GM10266 (cell line): ENCODE data around the gene EDN3.

ENCODE experiments used
- DNase-seq: peaks from one replicate; pipeline ENCODE4 v3.0.0; 2012; ENCODE audit errors: extremely low spot score
- CTCF ChIP-seq: IDR thresholded peaks from 2 replicates; pipeline ENCODE4 v1.5.1; 2012; ENCODE audit warnings: mild to moderate bottlenecking, low read depth; ENCODE audit not compliant: control insufficient read depth, insufficient read depth; ENCODE audit errors: missing control alignments

The EDN3 gene

GRCh38 chr20:59308493-59309201, 8.2 kb downstream of the EDN3 start:
- TF ChIP-seq CTCF, result no peak
- no peak for DNase-seq

DNA sequence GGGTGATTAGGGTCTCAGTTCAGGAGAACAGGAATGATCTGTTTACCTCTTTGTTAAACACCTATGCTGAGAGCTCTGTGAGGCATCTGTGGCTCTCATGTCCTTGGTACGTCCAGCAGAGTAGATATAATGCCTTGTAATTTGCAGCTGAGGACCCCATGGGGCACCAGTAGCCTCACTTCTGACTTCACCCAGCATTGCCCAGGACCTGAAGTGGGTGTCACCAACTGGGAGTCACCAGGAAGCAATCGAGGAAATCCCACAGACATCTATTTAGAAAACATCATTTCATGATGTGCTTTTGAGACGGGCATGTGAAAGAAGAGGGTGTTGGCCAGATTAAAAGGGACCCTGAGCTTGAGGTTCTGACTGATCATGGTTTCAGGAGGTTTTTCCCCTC, 8.8 kb downstream of the EDN3 start:
- no peak for DNase-seq
- TF ChIP-seq CTCF, result no peak

DNA sequence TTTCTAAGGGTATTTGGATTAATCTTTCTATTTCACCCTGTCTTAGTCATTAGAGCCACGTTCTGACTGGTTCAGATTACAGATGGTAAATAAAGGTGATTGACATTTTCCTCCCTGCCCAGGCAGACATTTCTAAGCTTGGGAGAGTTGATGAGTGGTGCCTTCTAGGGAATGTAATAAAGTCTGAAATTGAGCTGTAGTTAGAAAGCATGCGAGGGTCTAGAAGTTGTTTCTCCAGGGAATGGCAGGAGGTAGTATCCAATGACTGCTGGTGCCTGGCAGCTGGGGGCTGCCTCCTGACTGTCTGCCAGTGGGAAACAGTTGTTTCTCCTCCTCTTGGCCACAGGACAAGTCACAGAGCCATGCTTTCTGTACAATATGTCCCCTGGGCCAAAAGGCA, 14.6 kb downstream of the EDN3 start:
- no peak for TF ChIP-seq CTCF
- DNase-seq, result no peak

DNA sequence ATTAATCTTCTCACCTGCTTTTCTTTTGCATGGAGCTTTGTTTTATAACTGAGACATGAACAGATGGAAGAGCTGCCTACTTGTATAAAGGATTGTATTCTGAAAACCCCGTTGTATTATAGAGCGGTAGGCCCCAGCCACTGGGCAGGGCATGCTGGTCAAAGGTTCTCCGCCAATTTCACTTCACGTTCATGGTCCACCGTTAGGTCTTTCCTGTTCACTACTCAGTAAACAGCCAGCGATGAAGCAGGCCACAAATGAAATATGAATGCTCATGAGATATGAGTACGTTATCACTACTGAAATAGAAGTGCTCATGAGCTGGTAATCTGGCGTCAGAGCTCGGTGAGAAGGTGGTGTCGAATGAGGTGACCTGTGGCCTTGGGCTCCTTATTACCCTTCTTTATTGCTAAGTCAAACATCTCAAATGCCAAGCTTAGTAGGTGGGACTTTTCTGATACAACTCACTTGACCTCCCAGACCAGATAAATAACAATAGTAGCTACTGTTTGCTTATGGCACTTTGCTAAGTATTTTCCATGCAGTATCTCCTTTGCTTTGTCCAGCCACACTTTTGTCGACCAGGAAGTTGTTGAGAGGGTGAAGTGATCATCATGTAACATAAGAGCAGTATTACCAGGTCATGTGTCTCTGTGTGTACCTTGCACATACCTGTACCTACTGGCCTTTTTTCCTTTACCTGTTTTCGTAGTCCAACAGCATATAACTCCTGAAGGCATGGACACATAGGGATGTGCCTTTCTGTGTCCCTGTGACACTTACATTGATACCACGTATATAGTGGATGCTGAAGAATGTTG, 16.7 kb downstream of the EDN3 start:
- DNase-seq, result no peak
- TF ChIP-seq CTCF, result no peak

DNA sequence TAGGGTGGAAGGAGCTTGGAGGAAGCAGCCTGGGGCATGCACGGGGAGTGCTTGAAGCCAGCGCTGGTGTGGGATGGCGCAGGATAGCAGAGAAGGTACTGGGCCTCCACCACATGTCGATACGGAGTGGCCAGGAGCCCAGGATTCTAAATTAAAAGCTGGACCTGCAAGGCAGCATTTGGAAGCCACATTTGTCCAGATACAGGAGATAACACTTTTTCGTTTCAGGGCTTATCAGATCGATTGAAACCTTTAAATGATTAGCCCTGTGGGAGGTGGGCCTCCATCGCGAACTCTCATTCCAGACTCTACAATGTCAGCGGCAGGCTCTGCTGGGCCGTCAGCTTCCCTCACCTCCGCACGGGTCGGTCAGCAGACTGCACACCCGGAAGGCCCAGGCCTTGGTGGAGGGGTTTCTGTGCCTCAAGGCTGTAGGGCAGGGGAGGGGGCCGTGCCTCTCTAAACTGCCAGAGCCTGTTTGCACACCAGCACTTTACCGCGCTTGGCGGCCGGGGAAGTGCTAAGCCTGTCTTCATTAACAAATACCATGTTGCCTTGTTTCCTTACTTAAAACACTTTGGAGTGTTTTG, 17.9 kb downstream of the EDN3 start:
- no peak for DNase-seq
- no peak for TF ChIP-seq CTCF

DNA sequence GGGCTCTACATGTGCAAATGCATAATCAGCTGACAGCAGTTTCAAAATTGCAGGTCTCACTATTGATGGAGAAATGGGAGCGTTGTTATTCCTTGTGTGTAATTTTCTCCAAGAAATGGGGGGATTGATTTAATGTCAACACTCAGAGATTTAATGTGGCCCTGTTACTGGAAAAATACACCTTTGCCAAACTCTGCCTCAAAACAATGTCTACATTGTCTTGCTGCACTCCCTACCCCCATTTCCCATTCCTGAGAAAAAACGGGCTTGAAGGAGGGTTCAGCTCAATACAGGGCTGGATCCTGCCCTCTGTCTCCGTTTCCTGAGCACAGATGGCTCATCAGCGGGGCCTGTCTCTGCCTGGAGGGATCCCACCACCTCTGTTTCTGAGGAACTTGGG, 18.4 kb downstream of the EDN3 start:
- no peak for DNase-seq
- no peak for TF ChIP-seq CTCF

GRCh38 chr20:59320426-59320825, 20.0 kb downstream of the EDN3 start:
- DNase-seq, result no peak
- no peak for TF ChIP-seq CTCF
